ENCODE measurements around the gene BRINP1. TPM values are rescaled to one million over a fixed set of nuclear protein-coding genes. Genes with fewer than 3 reads are reported as not detected.

BRINP1 gene
- total RNA-seq, 1 donor from 2014 or later = 0.66 TPM

DNA sequence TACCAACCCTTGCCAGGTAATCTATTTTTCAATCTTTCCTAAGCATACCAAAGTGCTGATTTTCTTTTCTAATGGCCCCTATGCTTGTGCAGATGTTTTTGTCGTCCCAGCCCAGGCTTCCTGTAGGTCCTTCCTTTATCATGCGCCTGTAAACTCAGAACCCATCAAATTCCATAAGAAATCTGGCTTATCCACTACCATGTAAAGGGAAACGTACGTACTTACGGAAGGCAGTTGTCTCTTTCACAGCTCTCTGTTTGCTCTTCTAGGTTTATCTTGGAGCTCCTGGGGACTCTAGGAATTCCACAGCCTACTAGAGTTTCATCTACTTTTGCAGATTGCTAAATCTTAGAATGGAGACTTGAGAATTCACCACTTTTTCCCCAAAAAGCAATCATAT, 9.0 kb downstream of the BRINP1 start:
- no peaks in the 10 kb centered on the region for H3K4me1 ChIP-seq
- DNase-seq = no peak
- intact Hi-C loops (cut with micrococcal nuclease) = no loop called here
- TF ChIP-seq, protein P1, sequence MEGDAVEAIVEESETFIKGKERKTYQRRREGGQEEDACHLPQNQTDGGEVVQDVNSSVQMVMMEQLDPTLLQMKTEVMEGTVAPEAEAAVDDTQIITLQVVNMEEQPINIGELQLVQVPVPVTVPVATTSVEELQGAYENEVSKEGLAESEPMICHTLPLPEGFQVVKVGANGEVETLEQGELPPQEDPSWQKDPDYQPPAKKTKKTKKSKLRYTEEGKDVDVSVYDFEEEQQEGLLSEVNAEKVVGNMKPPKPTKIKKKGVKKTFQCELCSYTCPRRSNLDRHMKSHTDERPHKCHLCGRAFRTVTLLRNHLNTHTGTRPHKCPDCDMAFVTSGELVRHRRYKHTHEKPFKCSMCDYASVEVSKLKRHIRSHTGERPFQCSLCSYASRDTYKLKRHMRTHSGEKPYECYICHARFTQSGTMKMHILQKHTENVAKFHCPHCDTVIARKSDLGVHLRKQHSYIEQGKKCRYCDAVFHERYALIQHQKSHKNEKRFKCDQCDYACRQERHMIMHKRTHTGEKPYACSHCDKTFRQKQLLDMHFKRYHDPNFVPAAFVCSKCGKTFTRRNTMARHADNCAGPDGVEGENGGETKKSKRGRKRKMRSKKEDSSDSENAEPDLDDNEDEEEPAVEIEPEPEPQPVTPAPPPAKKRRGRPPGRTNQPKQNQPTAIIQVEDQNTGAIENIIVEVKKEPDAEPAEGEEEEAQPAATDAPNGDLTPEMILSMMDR (IDR thresholded peaks at IDR 0.05; ENCODE audit: borderline replicate concordance) = no peak
- H3K4me3 ChIP-seq = no peak overlapping the region
- H3K27ac ChIP-seq (replicated peaks) = no peak overlapping the region
- H3K27me3 ChIP-seq (ENCODE audit: low read depth) = peaks cover 14% of the 10 kb centered on the region
- no peaks in the 10 kb centered on the region for H3K9me3 ChIP-seq (replicated peaks)
- no peaks in the 10 kb centered on the region for H3K36me3 ChIP-seq

DNA sequence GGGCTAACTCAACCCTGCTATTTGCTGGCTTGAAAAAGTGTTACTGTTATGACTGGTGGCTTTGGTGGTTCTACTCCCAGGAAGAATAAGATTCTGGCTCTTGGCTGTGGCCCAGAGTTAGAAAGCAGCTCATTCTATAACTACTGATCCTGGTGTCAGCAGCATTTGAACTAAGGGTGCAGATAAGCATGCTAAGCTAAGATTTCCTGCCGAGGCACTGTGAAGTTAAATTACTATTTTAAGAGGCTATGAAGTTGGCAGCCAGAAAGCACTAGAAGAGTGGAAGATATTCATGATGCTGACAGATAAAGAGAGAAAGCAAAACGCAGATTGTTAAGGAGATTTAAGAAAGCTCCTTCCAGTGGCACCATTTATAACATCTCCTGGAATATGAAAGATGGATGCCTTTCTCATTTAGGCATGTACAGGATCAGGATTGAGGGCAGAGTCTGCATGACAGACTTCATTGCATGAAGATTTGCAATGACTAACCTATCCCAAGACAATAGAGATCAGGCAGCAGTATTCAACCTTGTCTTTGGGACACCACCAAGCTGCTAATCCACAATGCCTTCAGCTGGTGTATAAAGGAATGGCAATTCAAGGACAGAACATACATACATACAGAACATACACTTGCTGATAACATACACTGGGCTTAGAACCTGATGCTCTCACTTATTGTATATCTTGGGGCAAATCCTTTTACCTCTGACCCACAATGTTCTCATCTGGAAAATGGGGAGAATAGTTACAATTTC, 11.7 kb downstream of the BRINP1 start:
- DNase-seq = no peak
- no peaks in the 10 kb centered on the region for H3K4me1 ChIP-seq
- TF ChIP-seq, protein P1 (IDR thresholded peaks at IDR 0.05; ENCODE audit: borderline replicate concordance) = no peak
- H3K4me3 ChIP-seq = no peak overlapping the region
- H3K27ac ChIP-seq (replicated peaks) = no peak overlapping the region
- intact Hi-C loops (cut with micrococcal nuclease) = no loop called here
- H3K27me3 ChIP-seq (ENCODE audit: low read depth) = peaks cover 7% of the 10 kb centered on the region
- H3K9me3 ChIP-seq (replicated peaks) = no peaks in the 10 kb centered on the region
- H3K36me3 ChIP-seq = no peaks in the 10 kb centered on the region

DNA sequence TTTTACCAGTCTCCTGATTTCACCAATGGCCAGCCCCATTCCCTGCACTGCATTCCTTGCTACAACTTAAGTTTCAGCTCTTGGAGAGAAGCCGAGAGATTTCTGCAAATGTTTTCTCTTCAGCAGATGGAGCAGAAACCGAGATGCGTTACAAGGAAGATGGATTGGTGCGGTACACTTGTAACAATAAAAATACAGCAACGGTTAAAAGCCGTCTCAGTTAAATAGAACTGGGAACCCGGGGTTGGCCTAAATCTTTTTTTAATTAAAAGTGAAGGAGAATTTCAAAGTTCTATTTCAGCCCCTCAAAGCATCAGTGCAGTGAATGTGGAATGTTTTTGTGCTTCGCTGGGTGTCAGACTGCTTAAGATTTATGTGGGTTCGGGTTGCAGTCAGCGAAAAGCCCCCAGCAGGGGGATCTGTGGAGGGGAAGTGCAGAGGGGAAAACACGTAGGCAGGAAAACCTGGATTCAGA, 19.8 kb downstream of the BRINP1 start:
- intact Hi-C loops (cut with micrococcal nuclease) = no loop called here
- peaks cover 20% of the 10 kb centered on the region for H3K27me3 ChIP-seq (ENCODE audit: low read depth)
- H3K27ac ChIP-seq (replicated peaks) = no peak overlapping the region
- H3K9me3 ChIP-seq (replicated peaks) = no peaks in the 10 kb centered on the region
- H3K4me3 ChIP-seq = no peak overlapping the region
- no peak for DNase-seq
- TF ChIP-seq, protein P1 (IDR thresholded peaks at IDR 0.05; ENCODE audit: borderline replicate concordance) = no peak
- H3K36me3 ChIP-seq = no peaks in the 10 kb centered on the region
- no peaks in the 10 kb centered on the region for H3K4me1 ChIP-seq

DNA sequence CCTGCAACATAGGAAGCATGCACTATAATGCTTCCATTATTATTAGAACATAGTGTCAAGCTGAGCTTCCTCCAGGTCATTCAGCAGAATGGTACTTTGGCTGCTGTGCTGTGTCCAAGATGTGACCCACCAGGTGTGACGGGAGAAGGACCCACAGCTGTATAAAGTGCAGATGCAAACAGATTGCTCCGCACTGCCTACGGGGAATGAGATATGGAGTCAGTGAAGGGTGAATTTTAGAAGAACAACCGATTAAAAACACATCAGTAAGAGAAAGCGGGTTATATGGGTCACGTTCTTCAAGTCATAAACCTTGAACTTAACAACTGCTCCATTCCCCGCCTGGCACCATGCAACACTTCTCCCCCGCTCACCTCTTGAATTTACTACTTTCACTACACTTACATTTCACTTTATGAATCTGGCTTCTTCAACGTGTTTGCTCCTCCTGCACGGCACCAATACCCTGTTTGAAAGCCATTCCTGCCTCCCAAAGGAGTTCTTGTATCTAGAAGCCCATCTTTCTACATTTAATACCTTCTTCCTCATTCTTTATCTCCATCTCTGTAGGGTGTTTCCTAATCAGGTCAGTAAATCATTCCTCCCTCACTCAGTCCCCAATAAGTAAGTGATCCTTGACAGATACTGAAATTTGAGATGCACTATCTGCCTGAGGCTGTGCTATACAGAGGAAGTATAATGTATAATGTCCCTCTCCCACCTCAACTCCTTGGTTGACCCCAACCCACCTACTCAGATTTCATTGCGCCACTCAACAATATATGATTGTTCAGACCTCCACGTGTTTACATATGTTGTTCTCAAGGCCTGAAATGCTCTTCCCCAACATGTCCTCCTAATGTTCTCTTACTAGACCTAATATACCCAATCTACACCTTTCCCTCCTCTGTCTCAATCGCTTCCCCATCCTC, 25.9 kb downstream of the BRINP1 start:
- no peak for DNase-seq
- Histone ChIP-seq H3K27me3 (ENCODE audit: low read depth) (peaks cover 17% of the 10 kb centered on the region), H3K9me3 (replicated peaks) (no peaks in the 10 kb centered on the region), H3K27ac (replicated peaks) (no peak overlapping the region), H3K4me1 (no peaks in the 10 kb centered on the region), H3K36me3 (no peaks in the 10 kb centered on the region), H3K4me3 (no peak overlapping the region)
- intact Hi-C loops (cut with micrococcal nuclease) = no loop called here
- TF ChIP-seq, protein P1 (IDR thresholded peaks at IDR 0.05; ENCODE audit: borderline replicate concordance) = no peak

DNA sequence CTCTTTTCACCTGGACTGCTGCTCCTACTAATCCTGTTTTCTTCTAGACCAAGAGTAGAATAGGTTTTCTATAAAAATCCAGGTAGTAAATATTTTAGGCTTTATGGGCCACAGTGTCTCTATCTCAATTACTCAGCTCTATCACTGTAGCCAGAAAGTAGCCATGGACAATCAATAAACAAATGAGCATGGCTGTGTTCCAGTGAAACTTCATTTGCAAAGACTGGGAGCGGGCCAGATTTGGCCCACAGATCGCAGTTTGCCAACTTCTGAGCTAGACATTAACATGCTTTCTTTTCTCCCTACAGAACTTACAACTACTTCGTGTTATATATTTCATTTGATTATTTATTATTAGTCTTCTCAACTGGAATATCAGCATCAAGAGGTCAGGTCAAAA, 30.2 kb downstream of the BRINP1 start:
- intact Hi-C loops (cut with micrococcal nuclease) = no loop called here
- H3K4me1 ChIP-seq = peaks cover 5% of the 10 kb centered on the region
- no peaks in the 10 kb centered on the region for H3K36me3 ChIP-seq
- H3K27me3 ChIP-seq (ENCODE audit: low read depth) = no peaks in the 10 kb centered on the region
- no peak overlapping the region for H3K27ac ChIP-seq (replicated peaks)
- H3K9me3 ChIP-seq (replicated peaks) = no peaks in the 10 kb centered on the region
- DNase-seq = no peak
- TF ChIP-seq, protein P1 (IDR thresholded peaks at IDR 0.05; ENCODE audit: borderline replicate concordance) = no peak
- no peak overlapping the region for H3K4me3 ChIP-seq
